Stimulated activated CD4-positive, alpha-beta T cell treated with anti-CD3 and anti-CD28 coated beads, Interleukin-1b, Interleukin-23, amount 100 ng/mL, for 4 hours (primary cell): ENCODE results near the gene CDH22.

ENCODE experiments used
- DNase-seq, 2 donors: peaks; one replicate each; pipeline ENCODE4 v3.0.0-alpha.2; 2020; ENCODE audit warnings: low read depth in 2 of 2

CDH22 gene

GRCh38 chr20:46323557-46323956 lies 15.3 kb upstream of the CDH22 start:
- DNase-seq, result no peak

GRCh38 chr20:46322641-46323040 lies 14.3 kb upstream of the CDH22 start:
- DNase-seq, result no peak

- DNase-seq, result no peak
These were observed 9.4 kb upstream of the CDH22 start for GRCh38 chr20:46317685-46318177.

GRCh38 chr20:46316984-46317684 lies 8.8 kb upstream of the CDH22 start:
- DNase-seq, result no peak

- no peak for DNase-seq
These were observed 7.0 kb upstream of the CDH22 start for GRCh38 chr20:46315311-46315710.

GRCh38 chr20:46312945-46313861 lies 4.9 kb upstream of the CDH22 start:
- no peak for DNase-seq

- DNase-seq, result no peak
These were observed 4.0 kb upstream of the CDH22 start for GRCh38 chr20:46312075-46312944.

- DNase-seq, result no peak
These were observed 3.4 kb upstream of the CDH22 start for GRCh38 chr20:46311719-46312074.

GRCh38 chr20:46311039-46311650 lies 2.8 kb upstream of the CDH22 start:
- no peak for DNase-seq

- DNase-seq, result no peak
These were observed 1.6 kb upstream of the CDH22 start for GRCh38 chr20:46309945-46310344.

- DNase-seq, result no peak
These were observed 370 bp downstream of the CDH22 start for GRCh38 chr20:46307999-46308257.

GRCh38 chr20:46307139-46307998 lies 929 bp downstream of the CDH22 start:
- DNase-seq, result peak; percentile 62 to 69

GRCh38 chr20:46306743-46307138 lies 1.6 kb downstream of the CDH22 start:
- no peak for DNase-seq

GRCh38 chr20:46305973-46306360 lies 2.3 kb downstream of the CDH22 start:
- no peak for DNase-seq

GRCh38 chr20:46305331-46305972 lies 2.8 kb downstream of the CDH22 start:
- no peak for DNase-seq

- DNase-seq, result no peak
These were observed 3.4 kb downstream of the CDH22 start for GRCh38 chr20:46304852-46305251.

- DNase-seq, result no peak
These were observed 3.9 kb downstream of the CDH22 start for GRCh38 chr20:46304361-46304760.

GRCh38 chr20:46303176-46303956 lies 4.9 kb downstream of the CDH22 start:
- no peak for DNase-seq

- no peak for DNase-seq
These were observed 6.2 kb downstream of the CDH22 start for GRCh38 chr20:46302106-46302505.

GRCh38 chr20:46300281-46300680 lies 8.0 kb downstream of the CDH22 start:
- DNase-seq, result no peak
